ENCODE data around the gene PCIF1. TPM values are rescaled to one million over a fixed set of nuclear protein-coding genes. Genes with fewer than 3 reads are reported as not detected.
A peak's percentile ranks its signal among the peaks of the same experiment; 100 is the strongest.

PCIF1 gene
- polyA plus RNA-seq, 3 donors, result 41.0 to 54.9 (median 50.4) TPM

DNA sequence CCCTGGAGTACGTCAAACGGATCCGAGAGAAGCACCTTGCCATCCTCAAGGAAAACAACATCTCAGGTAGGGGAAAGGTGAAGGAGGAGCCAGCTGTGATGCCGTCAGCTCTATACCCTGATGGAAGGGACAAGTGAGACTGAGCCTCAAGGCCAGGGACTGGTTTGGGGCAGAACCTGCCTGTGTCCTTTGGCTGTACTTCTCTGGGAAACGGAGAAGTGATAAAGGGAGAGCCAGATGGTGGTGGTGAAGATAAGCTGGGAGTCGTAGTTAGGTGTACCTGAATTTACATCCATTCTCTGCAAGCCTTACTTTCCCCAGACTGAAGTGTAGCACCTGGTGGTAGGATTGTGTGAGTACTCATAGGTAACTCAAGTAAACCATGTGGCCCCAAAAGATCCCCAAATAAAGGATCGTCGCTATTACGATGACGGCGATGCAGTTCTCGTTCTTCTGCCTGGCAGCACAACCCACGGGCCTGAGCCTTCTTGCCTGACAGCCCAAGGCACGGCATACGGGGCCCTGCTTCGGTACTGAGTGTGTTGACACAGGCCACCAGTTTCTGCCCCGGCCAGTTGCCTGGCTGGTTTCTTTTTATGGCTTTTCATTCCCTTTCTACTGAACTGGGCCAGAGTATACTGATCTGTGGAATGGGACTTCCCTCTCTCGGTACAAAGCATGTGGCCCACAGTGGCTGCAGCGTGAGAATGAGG is 10.6 kb downstream of the PCIF1 start:
- H3K27me3 Mint-ChIP-seq (ENCODE audit: low read depth in 3 of 3), result no peaks in the 10 kb centered on the region
- H3K4me3 Mint-ChIP-seq, result no peak overlapping the region
- peak overlapping the region; percentile 75 to 92 for H3K27ac ChIP-seq (ENCODE audit: low read depth in 1 of 2, low read length in 2 of 2)
- no peak overlapping the region for H3K4me2 ChIP-seq (replicated peaks; ENCODE audit: extremely low read depth, low read length, poor library complexity, severe bottlenecking)
- H3K9ac ChIP-seq (ENCODE audit: insufficient read depth, low read length, poor library complexity, severe bottlenecking), result no peak overlapping the region
- H3K79me2 ChIP-seq (ENCODE audit: insufficient read depth, low read length), result no peaks in the 10 kb centered on the region
- peak overlapping the region; percentile 88 to 99 (median 98) for H3K27ac Mint-ChIP-seq
- peaks cover 78 to 95% of the 10 kb centered on the region in 2 donors for H3K36me3 Mint-ChIP-seq
- H4K20me1 ChIP-seq (ENCODE audit: insufficient read depth, low read length), result peaks cover 46% of the 10 kb centered on the region
- H2AFZ ChIP-seq (ENCODE audit: insufficient read depth, low read depth, low read length, poor library complexity, severe bottlenecking), result no peak overlapping the region
- H3K9me3 ChIP-seq (replicated peaks in 1 of 2; ENCODE audit: control insufficient read depth in 1 of 2, insufficient read depth in 1 of 2, low read length in 2 of 2), result no peaks in the 10 kb centered on the region
- H3K9me3 Mint-ChIP-seq, result no peaks in the 10 kb centered on the region
- intact Hi-C loops (cut with micrococcal nuclease), result no loop called here
- DNase-seq, result peak in 1 of 3 donors; percentile 7
- WGBS (ENCODE audit: insufficient coverage), result 94% methylated on average over 12 of the region's 19 CpGs
- no peaks in the 10 kb centered on the region for H3K27me3 ChIP-seq (ENCODE audit: control insufficient read depth in 2 of 2, insufficient read depth in 2 of 2, low read length in 2 of 2)
- H3K4me1 Mint-ChIP-seq, result peaks cover 36% of the 10 kb centered on the region
- TF ChIP-seq, protein P1, sequence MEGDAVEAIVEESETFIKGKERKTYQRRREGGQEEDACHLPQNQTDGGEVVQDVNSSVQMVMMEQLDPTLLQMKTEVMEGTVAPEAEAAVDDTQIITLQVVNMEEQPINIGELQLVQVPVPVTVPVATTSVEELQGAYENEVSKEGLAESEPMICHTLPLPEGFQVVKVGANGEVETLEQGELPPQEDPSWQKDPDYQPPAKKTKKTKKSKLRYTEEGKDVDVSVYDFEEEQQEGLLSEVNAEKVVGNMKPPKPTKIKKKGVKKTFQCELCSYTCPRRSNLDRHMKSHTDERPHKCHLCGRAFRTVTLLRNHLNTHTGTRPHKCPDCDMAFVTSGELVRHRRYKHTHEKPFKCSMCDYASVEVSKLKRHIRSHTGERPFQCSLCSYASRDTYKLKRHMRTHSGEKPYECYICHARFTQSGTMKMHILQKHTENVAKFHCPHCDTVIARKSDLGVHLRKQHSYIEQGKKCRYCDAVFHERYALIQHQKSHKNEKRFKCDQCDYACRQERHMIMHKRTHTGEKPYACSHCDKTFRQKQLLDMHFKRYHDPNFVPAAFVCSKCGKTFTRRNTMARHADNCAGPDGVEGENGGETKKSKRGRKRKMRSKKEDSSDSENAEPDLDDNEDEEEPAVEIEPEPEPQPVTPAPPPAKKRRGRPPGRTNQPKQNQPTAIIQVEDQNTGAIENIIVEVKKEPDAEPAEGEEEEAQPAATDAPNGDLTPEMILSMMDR (IDR thresholded peaks at IDR 0.05), result no peak
- H3K36me3 ChIP-seq (replicated peaks in 1 of 2; ENCODE audit: control insufficient read depth in 1 of 2, insufficient read depth in 2 of 2, low read length in 2 of 2), result peaks cover 75 to 96% of the 10 kb centered on the region in 2 donors
- peaks cover 40 to 50% of the 10 kb centered on the region in 2 donors for H3K4me1 ChIP-seq (ENCODE audit: control insufficient read depth in 1 of 2, insufficient read depth in 2 of 2, low read length in 2 of 2)
- H3K4me3 ChIP-seq (replicated peaks in 1 of 3; ENCODE audit: low read depth in 2 of 3, low read length in 3 of 3), result no peak overlapping the region

GRCh38 chr20:45945678-45946148 is 11.2 kb downstream of the PCIF1 start:
- Histone ChIP-seq H4K20me1 (ENCODE audit: insufficient read depth, low read length) (peaks cover 49% of the 10 kb centered on the region), H2AFZ (ENCODE audit: insufficient read depth, low read depth, low read length, poor library complexity, severe bottlenecking) (no peak overlapping the region), H3K9ac (ENCODE audit: insufficient read depth, low read length, poor library complexity, severe bottlenecking) (peak overlapping the region; percentile 7), H3K27ac (ENCODE audit: low read depth in 1 of 2, low read length in 2 of 2) (peak overlapping the region; percentile 75 to 92), H3K4me1 (ENCODE audit: control insufficient read depth in 1 of 2, insufficient read depth in 2 of 2, low read length in 2 of 2) (peaks cover 40 to 50% of the 10 kb centered on the region in 2 donors), H3K4me2 (replicated peaks; ENCODE audit: extremely low read depth, low read length, poor library complexity, severe bottlenecking) (no peak overlapping the region), H3K27me3 (ENCODE audit: control insufficient read depth in 2 of 2, insufficient read depth in 2 of 2, low read length in 2 of 2) (no peaks in the 10 kb centered on the region), H3K9me3 (replicated peaks in 1 of 2; ENCODE audit: control insufficient read depth in 1 of 2, insufficient read depth in 1 of 2, low read length in 2 of 2) (no peaks in the 10 kb centered on the region), H3K4me3 (replicated peaks in 1 of 3; ENCODE audit: low read depth in 2 of 3, low read length in 3 of 3) (no peak overlapping the region), H3K79me2 (ENCODE audit: insufficient read depth, low read length) (no peaks in the 10 kb centered on the region), H3K36me3 (replicated peaks in 1 of 2; ENCODE audit: control insufficient read depth in 1 of 2, insufficient read depth in 2 of 2, low read length in 2 of 2) (peaks cover 75 to 96% of the 10 kb centered on the region in 2 donors)
- peak in 2 of 3 donors; percentile 69 to 86 for DNase-seq
- Mint-ChIP-seq H3K36me3 (peaks cover 79 to 95% of the 10 kb centered on the region in 2 donors), H3K4me1 (peaks cover 36% of the 10 kb centered on the region), H3K4me3 (no peak overlapping the region), H3K9me3 (no peaks in the 10 kb centered on the region), H3K27ac (peak overlapping the region; percentile 89 to 99 (median 98)), H3K27me3 (ENCODE audit: low read depth in 3 of 3) (no peaks in the 10 kb centered on the region)
- intact Hi-C loops (cut with micrococcal nuclease), result no loop called here
- WGBS (ENCODE audit: insufficient coverage), result 38% methylated on average over 7 of the region's 13 CpGs
- TF ChIP-seq, protein P1 (IDR thresholded peaks at IDR 0.05), result no peak

Measured in CD14-positive monocyte (primary cell).